HCT116 (cell line): ENCODE measurements around the gene EMSY. TPM values are rescaled to one million over a fixed set of nuclear protein-coding genes. Genes with fewer than 3 reads are reported as not detected.

Source experiments
- ATAC-seq: fragments of 200-7000 bp; cut with Tn5 transposase; 2 replicates; pipeline ENCODE4 v1.9.1; 2020; ENCODE audit warnings: mild to moderate bottlenecking, moderate library complexity
- BruUV-seq: library from RNA; stranded (reverse); fragments of 400-500 nt; replicated peaks from 2 replicates; lab custom pipeline; 2021; lab: Mats Ljungman, UMichigan
- CTCF ChIA-PET: fragments of 300-600 bp; sonication (Branson Sonifier 250); formaldehyde crosslinking; loops from one replicate; lab custom pipeline; 2021; ENCODE audit warnings: antibody characterized with exemption; lab: Charles Lee
- POLR2A ChIA-PET: fragments of 300-600, 350-600 bp; sonication (Branson Sonifier 250); formaldehyde crosslinking; loops from one replicate; lab custom pipeline; 2021; ENCODE audit warnings: antibody characterized with exemption; lab: Charles Lee
- RAD21 ChIA-PET, 2 experiments: fragments of 300-600 bp; sonication (Branson Sonifier 250); formaldehyde crosslinking; loops; one replicate each; lab custom pipeline; 2023; ENCODE audit warnings: low total read pairs in 2 of 2; ENCODE audit not compliant: uncharacterized antibody in 2 of 2, unreplicated experiment in 2 of 2, low non-redundant PET in 1 of 2; lab: Charles Lee
- DNase-seq: peaks from one replicate; pipeline ENCODE4 v3.0.0-alpha.2; 2010; ENCODE audit warnings: low read depth, low spot score
- H2AFZ ChIP-seq: fragments of 200-600 bp; shearing (Covaris generic), sonication (generic); 2 replicates; pipeline ENCODE4 v1.6.1; 2017; ENCODE audit warnings: low read depth, mixed run types, mixed read lengths, antibody characterized with exemption, low read length; ENCODE audit not compliant: poor library complexity, severe bottlenecking
- H3K27ac ChIP-seq: 2 replicates; pipeline ENCODE4 v1.5.1; 2012; ENCODE audit warnings: low read depth, low read length
- H3K27me3 ChIP-seq: fragments of 200-600 bp; sonication (generic); 2 replicates; pipeline ENCODE4 v1.6.1; 2016; ENCODE audit warnings: mixed run types, low read length, mixed read lengths; ENCODE audit not compliant: insufficient read depth
- H3K36me3 ChIP-seq, 2 experiments: fragments of 200-500 bp in 1 of 2; fragments of 200-600 bp in 1 of 2; sonication (Bioruptor generic) in 1 of 2; sonication (generic) in 1 of 2; 2 replicates each; pipeline versions ENCODE4 v1.5.1 to v1.6.1; 2014 to 2016; ENCODE audit warnings: low read length in 2 of 2, inconsistent platforms in 1 of 2, mixed read lengths in 1 of 2, mixed run types in 1 of 2; ENCODE audit not compliant: insufficient read depth in 2 of 2, control insufficient read depth in 1 of 2
- H3K4me1 ChIP-seq, 2 experiments: fragments of 200-600 bp in 1 of 2; sonication (generic) in 1 of 2; 2 replicates each; pipeline versions ENCODE4 v1.5.1 to v1.6.1; 2012 to 2017; ENCODE audit warnings: low read length in 2 of 2, inconsistent platforms in 1 of 2, mild to moderate bottlenecking in 1 of 2, mixed read lengths in 1 of 2, mixed run types in 1 of 2, moderate library complexity in 1 of 2; ENCODE audit not compliant: insufficient read depth in 2 of 2, control insufficient read depth in 1 of 2
- H3K4me2 ChIP-seq: fragments of 200-600 bp; sonication (generic); 2 replicates; pipeline ENCODE4 v1.6.1; 2017; ENCODE audit warnings: mixed run types, low read length, mixed read lengths
- H3K4me3 ChIP-seq, 2 experiments: fragments of 200-600 bp in 1 of 2; sonication (generic) in 1 of 2; replicated peaks in 1 of 2; 2 replicates each; pipeline ENCODE4 v1.5.1; 2011 to 2016; ENCODE audit warnings: low read length in 2 of 2, control low read depth in 1 of 2, low read depth in 1 of 2, mild to moderate bottlenecking in 1 of 2, mixed read lengths in 1 of 2, mixed run types in 1 of 2
- H3K79me2 ChIP-seq: fragments of 200-600 bp; sonication (generic); 2 replicates; pipeline ENCODE4 v1.6.1; 2017; ENCODE audit warnings: mild to moderate bottlenecking, mixed run types, low read length, moderate library complexity, mixed read lengths; ENCODE audit not compliant: insufficient read depth
- H3K9ac ChIP-seq: fragments of 200-600 bp; sonication (generic); 2 replicates; pipeline ENCODE4 v1.6.1; 2016; ENCODE audit warnings: low read length, mixed read lengths
- H3K9me2 ChIP-seq: fragments of 200-600 bp; sonication (generic), shearing (Covaris generic); 2 replicates; pipeline ENCODE4 v1.6.1; 2017; ENCODE audit warnings: mixed run types, mild to moderate bottlenecking, moderate library complexity; ENCODE audit not compliant: insufficient read depth
- H3K9me3 ChIP-seq, 2 experiments: fragments of 200-500 bp in 1 of 2; fragments of 200-600 bp in 1 of 2; sonication (Bioruptor generic) in 1 of 2; sonication (generic) in 1 of 2; 2 replicates each; pipeline ENCODE4 v1.6.1; 2014 to 2017; ENCODE audit warnings: low read length in 2 of 2, mixed read lengths in 2 of 2, inconsistent platforms in 1 of 2, low read depth in 1 of 2, mild to moderate bottlenecking in 1 of 2, mixed run types in 1 of 2, moderate library complexity in 1 of 2; ENCODE audit not compliant: control insufficient read depth in 1 of 2, insufficient read depth in 1 of 2
- H4K20me1 ChIP-seq: fragments of 200-600 bp; sonication (generic), shearing (Covaris generic); 2 replicates; pipeline ENCODE4 v1.6.1; 2017; ENCODE audit warnings: mixed run types, mild to moderate bottlenecking, moderate library complexity; ENCODE audit not compliant: insufficient read depth
- CBX3 ChIP-seq: IDR thresholded peaks from 2 replicates; pipeline ENCODE4 v1.6.1; 2012; ENCODE audit warnings: low read depth
- CEBPB ChIP-seq: IDR thresholded peaks from 2 replicates; pipeline ENCODE4 v1.6.1; 2012; ENCODE audit warnings: low read depth
- CTCF ChIP-seq, 3 experiments: fragments of 200-600 bp in 1 of 3; sonication (generic) in 1 of 3; IDR thresholded peaks in 2 of 3; conservative IDR thresholded peaks in 1 of 3; 2 replicates each; pipeline ENCODE4 v1.5.1; 2012 to 2017; ENCODE audit warnings: low read depth in 2 of 3, low read length in 2 of 3, antibody characterized with exemption in 1 of 3, borderline replicate concordance in 1 of 3, control low read depth in 1 of 3, mild to moderate bottlenecking in 1 of 3, mixed read lengths in 1 of 3, mixed run types in 1 of 3, moderate library complexity in 1 of 3; ENCODE audit not compliant: insufficient read depth in 1 of 3
- EZH2 ChIP-seq: fragments of 200-600 bp; sonication (generic); IDR thresholded peaks from 2 replicates; pipeline ENCODE4 v1.6.1; 2017; ENCODE audit warnings: antibody characterized with exemption, mixed run types
- EZH2phosphoT487 ChIP-seq: fragments of 200-600 bp; IDR thresholded peaks from 2 replicates; pipeline ENCODE4 v1.6.1; 2018; ENCODE audit warnings: antibody characterized with exemption, borderline replicate concordance
- MAX ChIP-seq: IDR thresholded peaks from 2 replicates; pipeline ENCODE4 v1.6.1; 2012
- POLR2A ChIP-seq: IDR thresholded peaks from 2 replicates; pipeline ENCODE4 v1.7.0; 2011; ENCODE audit warnings: borderline replicate concordance; ENCODE audit not compliant: insufficient read depth, insufficient read length; ENCODE audit errors: extremely low read depth
- POLR2AphosphoS5 ChIP-seq: IDR thresholded peaks from 2 replicates; pipeline ENCODE4 v1.6.1; 2011; ENCODE audit warnings: mild to moderate bottlenecking, low read depth, low read length, moderate library complexity
- RAD21 ChIP-seq: IDR thresholded peaks from 2 replicates; pipeline ENCODE4 v1.6.1; 2012; ENCODE audit warnings: low read depth, mild to moderate bottlenecking
- SIN3A ChIP-seq: IDR thresholded peaks from 2 replicates; pipeline ENCODE4 v1.6.1; 2012; ENCODE audit warnings: low read depth
- YY1 ChIP-seq: IDR thresholded peaks from 2 replicates; pipeline ENCODE4 v1.6.1; 2011; ENCODE audit warnings: low read length, low read depth, moderate library complexity, mild to moderate bottlenecking; ENCODE audit not compliant: insufficient replicate concordance; ENCODE audit errors: extremely low read depth
- ZFX ChIP-seq: fragments of 450-650 bp; IDR thresholded peaks from 2 replicates; pipeline ENCODE4 v1.6.1; 2017
- intact Hi-C: fragments of 100-400 bp; cut with micrococcal nuclease; formaldehyde crosslinking; loops from 2 replicates; pipeline ENCODE4 v1.10.0; 2022
- total RNA-seq: library from RNA; stranded (reverse); gene quantifications from one replicate; pipeline ENCODE4 v1.2.1, GENCODE V29; 2021; ENCODE audit not compliant: unreplicated experiment
- TF ChIP-seq, protein P1 (sequence below): IDR thresholded peaks from 2 replicates; pipeline ENCODE4 v1.6.1; 2011; ENCODE audit warnings: mild to moderate bottlenecking, low read length, moderate library complexity; ENCODE audit not compliant: insufficient replicate concordance; ENCODE audit errors: extremely low read depth

EMSY gene
- total RNA-seq, 1 experiment from 2014 or later, result 22.7 TPM

GRCh38 chr11:76459846-76460245 is 15.0 kb downstream of the EMSY start:
- H3K9me3 ChIP-seq, result no peaks in the 10 kb centered on the region
- no peak overlapping the region for H3K4me3 ChIP-seq
- no peak overlapping the region for H3K27ac ChIP-seq
- ChIA-PET CTCF (interaction anchor here (1.6 kb wide), 1 partner anchor 13 kb away, joined by 3 read pairs; no protein-coding TSS in a partner anchor), POLR2A (no interaction called here), RAD21 (no interaction called here)
- peaks cover 0 to 7% of the 10 kb centered on the region in 2 experiments; a peak in 2 of 4 replicates for H3K36me3 ChIP-seq
- no peak overlapping the region for H3K4me2 ChIP-seq
- no TSS peak for BruUV-seq
- H3K27me3 ChIP-seq, result no peaks in the 10 kb centered on the region
- no peak overlapping the region for H3K9ac ChIP-seq
- H3K79me2 ChIP-seq, result 0 out of 2 replicates have a peak, but pooled peaks cover 4% of the 10 kb centered on the region
- H3K4me1 ChIP-seq, result peaks cover 3 to 6% of the 10 kb centered on the region in 2 experiments; a peak in 1 of 4 replicates
- TF ChIP-seq CEBPB, result no peak
- no peak for DNase-seq
- no peaks in the 10 kb centered on the region for H3K9me2 ChIP-seq
- ATAC-seq, result no peak
- H2AFZ ChIP-seq, result no peak overlapping the region
- intact Hi-C loops, result no loop called here
- no peaks in the 10 kb centered on the region for H4K20me1 ChIP-seq

DNA sequence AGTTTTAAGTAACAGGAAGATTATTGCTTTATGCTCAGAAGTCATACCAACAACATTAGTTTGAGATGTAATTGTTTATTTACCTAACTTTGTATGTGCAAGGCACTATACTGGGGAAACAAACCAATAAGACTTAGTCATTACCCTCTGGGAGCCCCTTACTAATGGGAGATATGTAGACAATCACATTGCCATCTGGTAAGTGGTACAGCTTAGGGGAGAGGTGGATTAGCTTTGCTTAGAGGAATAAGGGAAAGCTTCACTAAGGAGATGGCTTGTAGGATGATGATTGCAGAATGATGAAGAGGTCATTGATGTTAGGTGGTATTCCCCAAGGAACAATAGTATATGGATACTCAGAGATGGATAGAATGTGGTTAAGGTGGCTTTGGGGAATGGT is 17.5 kb downstream of the EMSY start:
- H3K9ac ChIP-seq, result no peak overlapping the region
- POLR2A ChIA-PET, result no interaction called here
- no peaks in the 10 kb centered on the region for H3K9me2 ChIP-seq
- H3K4me1 ChIP-seq, result 0 out of 4 replicates have a peak, but pooled peaks cover 0 to 3% of the 10 kb centered on the region in 2 experiments
- DNase-seq (no peak), ATAC-seq (no peak)
- H3K4me3 ChIP-seq, result no peak overlapping the region
- H3K9me3 ChIP-seq, result no peaks in the 10 kb centered on the region
- H3K27ac ChIP-seq, result no peak overlapping the region
- H4K20me1 ChIP-seq, result no peaks in the 10 kb centered on the region
- H3K4me2 ChIP-seq, result no peak overlapping the region
- H3K36me3 ChIP-seq, result peaks cover 0 to 7% of the 10 kb centered on the region in 2 experiments; a peak in 3 of 4 replicates
- no peak overlapping the region for H2AFZ ChIP-seq
- RAD21 ChIA-PET, result no interaction called here
- 0 out of 2 replicates have a peak, but pooled peaks cover 4% of the 10 kb centered on the region for H3K79me2 ChIP-seq
- no TSS peak for BruUV-seq
- intact Hi-C loops, result no loop called here
- CTCF ChIA-PET, result no interaction called here
- no peaks in the 10 kb centered on the region for H3K27me3 ChIP-seq
- no peak for TF ChIP-seq POLR2AphosphoS5
- no peak for TF ChIP-seq EZH2phosphoT487
- TF ChIP-seq, protein P1, sequence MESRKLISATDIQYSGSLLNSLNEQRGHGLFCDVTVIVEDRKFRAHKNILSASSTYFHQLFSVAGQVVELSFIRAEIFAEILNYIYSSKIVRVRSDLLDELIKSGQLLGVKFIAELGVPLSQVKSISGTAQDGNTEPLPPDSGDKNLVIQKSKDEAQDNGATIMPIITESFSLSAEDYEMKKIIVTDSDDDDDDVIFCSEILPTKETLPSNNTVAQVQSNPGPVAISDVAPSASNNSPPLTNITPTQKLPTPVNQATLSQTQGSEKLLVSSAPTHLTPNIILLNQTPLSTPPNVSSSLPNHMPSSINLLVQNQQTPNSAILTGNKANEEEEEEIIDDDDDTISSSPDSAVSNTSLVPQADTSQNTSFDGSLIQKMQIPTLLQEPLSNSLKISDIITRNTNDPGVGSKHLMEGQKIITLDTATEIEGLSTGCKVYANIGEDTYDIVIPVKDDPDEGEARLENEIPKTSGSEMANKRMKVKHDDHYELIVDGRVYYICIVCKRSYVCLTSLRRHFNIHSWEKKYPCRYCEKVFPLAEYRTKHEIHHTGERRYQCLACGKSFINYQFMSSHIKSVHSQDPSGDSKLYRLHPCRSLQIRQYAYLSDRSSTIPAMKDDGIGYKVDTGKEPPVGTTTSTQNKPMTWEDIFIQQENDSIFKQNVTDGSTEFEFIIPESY, result no peak
- no peak for TF ChIP-seq CTCF (IDR thresholded peaks at IDR 0.05 in 2 of 3, conservative IDR thresholded peaks at IDR 0.05 in 1 of 3; ENCODE audit: borderline replicate concordance in 1 of 3, insufficient read depth in 1 of 3, low read depth in 2 of 3, low read length in 2 of 3)
- TF ChIP-seq ZFX, result no peak
- no peak for TF ChIP-seq EZH2
- TF ChIP-seq CBX3, result no peak
- no peak for TF ChIP-seq YY1
- no peak for TF ChIP-seq SIN3A
- no peak for TF ChIP-seq POLR2A
- TF ChIP-seq RAD21, result no peak
- TF ChIP-seq MAX, result no peak
